GM18873 (cell line): ENCODE results near the gene PCDHAC1.

Experiments
- ATAC-seq: cut with Tn5 transposase; IDR thresholded peaks from one replicate; pipeline ENCODE4 v1.9.1; 2021; ENCODE audit warnings: mild to moderate bottlenecking, moderate library complexity, moderate number of reproducible peaks; ENCODE audit not compliant: unreplicated experiment, low FRiP score

Gene PCDHAC1

GRCh38 chr5:140966293-140967225, 40.5 kb downstream of the PCDHAC1 start, which contains the start of gene PCDHAC2:
Gene PCDHAC2, plus strand, starts transcription at chr5:140966476. Its CDS starts 291 bp downstream, at chr5:140966767.
- no peak for ATAC-seq

DNA sequence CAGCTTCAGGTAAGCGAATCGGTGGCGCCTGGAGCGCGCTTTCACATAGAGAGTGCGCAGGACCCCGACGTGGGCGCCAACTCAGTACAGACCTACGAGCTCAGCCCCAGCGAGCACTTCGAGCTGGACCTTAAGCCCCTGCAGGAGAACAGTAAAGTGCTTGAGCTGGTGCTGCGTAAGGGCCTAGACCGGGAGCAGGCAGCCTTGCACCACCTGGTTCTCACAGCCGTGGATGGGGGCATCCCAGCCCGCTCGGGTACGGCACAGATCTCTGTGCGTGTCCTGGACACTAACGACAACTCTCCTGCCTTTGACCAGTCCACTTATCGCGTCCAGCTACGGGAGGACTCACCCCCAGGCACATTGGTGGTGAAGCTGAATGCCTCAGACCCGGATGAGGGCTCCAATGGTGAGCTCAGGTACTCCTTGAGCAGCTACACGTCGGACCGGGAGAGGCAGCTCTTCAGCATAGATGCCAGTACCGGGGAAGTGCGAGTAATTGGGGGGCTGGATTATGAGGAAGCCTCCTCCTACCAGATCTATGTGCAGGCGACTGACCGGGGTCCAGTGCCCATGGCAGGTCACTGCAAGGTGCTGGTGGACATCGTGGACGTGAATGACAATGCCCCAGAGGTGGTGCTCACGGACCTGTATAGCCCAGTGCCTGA, 41.3 kb downstream of the PCDHAC1 start:
- ATAC-seq, result no peak

DNA sequence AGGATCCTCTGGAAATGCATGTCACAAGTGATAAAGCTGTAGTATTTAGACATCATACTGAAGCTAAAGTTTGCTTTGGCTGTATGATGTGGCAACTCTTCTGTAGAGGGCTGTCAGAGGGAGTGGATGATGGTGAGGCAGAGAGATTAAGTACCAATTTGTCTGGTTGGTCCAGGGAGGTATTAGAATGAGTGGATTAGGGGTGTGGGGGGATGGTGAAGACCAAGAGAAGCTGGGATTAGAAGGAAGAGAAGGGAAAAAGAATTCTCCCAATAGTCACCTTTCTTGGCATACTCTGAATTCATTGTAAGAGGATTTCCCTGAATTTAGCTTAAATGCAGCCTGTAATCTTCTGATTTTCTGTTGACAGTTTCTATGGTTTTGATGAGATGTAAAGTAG, 43.8 kb downstream of the PCDHAC1 start:
- ATAC-seq, result no peak

DNA sequence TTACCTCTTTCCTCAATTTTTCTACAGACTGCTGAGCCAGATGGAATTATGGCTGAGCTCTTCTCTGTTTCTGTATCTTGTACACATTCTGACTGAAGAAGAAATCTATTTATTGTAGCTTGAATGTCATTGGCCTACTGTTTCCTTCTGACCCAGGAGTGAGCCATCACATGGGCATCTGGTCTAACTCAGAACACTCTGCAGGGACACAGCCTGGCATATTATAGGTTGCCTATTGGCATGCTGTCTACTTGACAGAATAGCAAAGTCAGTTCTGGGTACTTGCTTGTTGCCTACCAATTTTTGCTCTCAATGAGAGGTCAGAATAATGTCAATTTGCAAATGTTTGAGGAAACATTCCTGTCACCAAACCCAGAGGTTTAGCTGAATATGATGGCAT, 47.5 kb downstream of the PCDHAC1 start:
- no peak for ATAC-seq

DNA sequence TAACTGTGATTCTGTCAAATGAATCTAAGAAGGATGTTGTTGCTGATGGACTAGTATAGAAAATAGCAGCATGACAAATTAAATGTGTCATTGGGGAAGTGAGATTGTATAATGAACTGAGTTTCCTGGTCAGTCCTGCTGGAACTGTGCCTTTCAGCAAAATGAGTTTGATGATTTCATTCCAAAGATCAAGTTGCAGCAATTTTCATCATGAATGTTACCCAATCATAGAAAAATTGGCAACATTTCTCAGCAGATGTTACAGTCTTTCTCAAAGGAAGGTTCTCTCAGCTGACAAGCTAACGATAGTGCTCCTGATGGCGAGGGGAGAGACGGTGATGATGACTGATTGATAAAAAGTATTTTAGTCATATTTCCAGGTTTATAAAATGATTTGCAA, 50.9 kb downstream of the PCDHAC1 start:
- no peak for ATAC-seq

- no peak for ATAC-seq
Measured at GRCh38 chr5:140978260-140978659, 52.2 kb downstream of the PCDHAC1 start.

- ATAC-seq, result no peak
Measured at GRCh38 chr5:140978983-140979382, 52.9 kb downstream of the PCDHAC1 start.
